IPS-20b (cell line): Measurements from ENCODE around the gene CDK4.

Experiments used
- H3K27ac ChIP-seq: one replicate; pipeline ENCODE4 v1.5.1; 2013; ENCODE audit warnings: low read length
- H3K27me3 ChIP-seq: 2 replicates; pipeline ENCODE4 v1.6.1; 2013; ENCODE audit warnings: mild to moderate bottlenecking, low read length, inconsistent platforms; ENCODE audit not compliant: insufficient read depth
- H3K36me3 ChIP-seq: 2 replicates; pipeline ENCODE4 v1.6.1; 2013; ENCODE audit warnings: low read depth, mild to moderate bottlenecking, inconsistent platforms, low read length, moderate library complexity; ENCODE audit not compliant: insufficient read depth
- H3K4me1 ChIP-seq: 2 replicates; pipeline ENCODE4 v1.6.1; 2013; ENCODE audit warnings: mild to moderate bottlenecking, control low read depth, inconsistent platforms, low read length, moderate library complexity; ENCODE audit not compliant: insufficient read depth
- H3K4me3 ChIP-seq: 2 replicates; pipeline ENCODE4 v1.5.1; 2013; ENCODE audit warnings: mild to moderate bottlenecking, low read length, inconsistent platforms
- H3K9ac ChIP-seq: 2 replicates; pipeline ENCODE4 v1.6.1; 2013; ENCODE audit warnings: low read depth, mild to moderate bottlenecking, inconsistent platforms, low read length, moderate library complexity
- H3K9me3 ChIP-seq: 2 replicates; pipeline ENCODE4 v1.6.1; 2013; ENCODE audit warnings: mild to moderate bottlenecking, low read depth, low read length, inconsistent platforms; ENCODE audit not compliant: insufficient read depth

Gene CDK4

GRCh38 chr12:57762463-57762862 is 10.4 kb upstream of the CDK4 start:
- Histone ChIP-seq H3K9ac (no peak overlapping the region), H3K36me3 (no peaks in the 10 kb centered on the region), H3K4me1 (peaks cover 9% of the 10 kb centered on the region; the same call in 1 of the 2 replicates), H3K27me3 (peaks cover 72% of the 10 kb centered on the region), H3K9me3 (no peaks in the 10 kb centered on the region), H3K27ac (no peak overlapping the region), H3K4me3 (no peak overlapping the region)

- H3K36me3 ChIP-seq: no peaks in the 10 kb centered on the region
- H3K4me1 ChIP-seq: peaks cover 6% of the 10 kb centered on the region; the same call in 1 of the 2 replicates
- H3K9ac ChIP-seq: no peak overlapping the region
- no peaks in the 10 kb centered on the region for H3K9me3 ChIP-seq
- H3K27me3 ChIP-seq: peaks cover 72% of the 10 kb centered on the region
- no peak overlapping the region for H3K27ac ChIP-seq
- H3K4me3 ChIP-seq: no peak overlapping the region
Observed at GRCh38 chr12:57761391-57761998, 9.4 kb upstream of the CDK4 start.

GRCh38 chr12:57760347-57760982 is 8.4 kb upstream of the CDK4 start:
- no peak overlapping the region for H3K9ac ChIP-seq
- no peak overlapping the region for H3K4me3 ChIP-seq
- no peaks in the 10 kb centered on the region for H3K36me3 ChIP-seq
- no peak overlapping the region for H3K27ac ChIP-seq
- H3K27me3 ChIP-seq: peaks cover 72% of the 10 kb centered on the region
- peaks cover 7% of the 10 kb centered on the region; the same call in 1 of the 2 replicates for H3K4me1 ChIP-seq
- no peaks in the 10 kb centered on the region for H3K9me3 ChIP-seq

GRCh38 chr12:57759360-57759980 is 7.4 kb upstream of the CDK4 start:
- no peak overlapping the region for H3K9ac ChIP-seq
- H3K27me3 ChIP-seq: peaks cover 67% of the 10 kb centered on the region
- peaks cover 7% of the 10 kb centered on the region; the same call in 1 of the 2 replicates for H3K4me1 ChIP-seq
- no peak overlapping the region for H3K4me3 ChIP-seq
- H3K36me3 ChIP-seq: no peaks in the 10 kb centered on the region
- H3K27ac ChIP-seq: no peak overlapping the region
- H3K9me3 ChIP-seq: no peaks in the 10 kb centered on the region

GRCh38 chr12:57758552-57759359 is 6.6 kb upstream of the CDK4 start:
- no peaks in the 10 kb centered on the region for H3K36me3 ChIP-seq

GRCh38 chr12:57757771-57758170 is 5.7 kb upstream of the CDK4 start:
- Histone ChIP-seq H3K9me3 (no peaks in the 10 kb centered on the region), H3K4me3 (no peak overlapping the region), H3K4me1 (peaks cover 17% of the 10 kb centered on the region), H3K9ac (no peak overlapping the region), H3K27me3 (peaks cover 66% of the 10 kb centered on the region), H3K27ac (no peak overlapping the region), H3K36me3 (no peaks in the 10 kb centered on the region)

More at GRCh38 chr12:57758552-57759359, 6.6 kb upstream of the CDK4 start:
- H3K4me1 ChIP-seq: peaks cover 12% of the 10 kb centered on the region; the same call in 1 of the 2 replicates
- H3K27ac ChIP-seq: no peak overlapping the region
- H3K9ac ChIP-seq: no peak overlapping the region
- no peaks in the 10 kb centered on the region for H3K9me3 ChIP-seq
- no peak overlapping the region for H3K4me3 ChIP-seq
- H3K27me3 ChIP-seq: peaks cover 67% of the 10 kb centered on the region

- Histone ChIP-seq H3K9ac (no peak overlapping the region), H3K4me3 (peak overlapping the region; percentile 57), H3K4me1 (peaks cover 20% of the 10 kb centered on the region), H3K9me3 (no peaks in the 10 kb centered on the region), H3K27ac (no peak overlapping the region), H3K27me3 (peaks cover 61% of the 10 kb centered on the region), H3K36me3 (no peaks in the 10 kb centered on the region)
Observed at GRCh38 chr12:57756406-57757341, 4.6 kb upstream of the CDK4 start.

GRCh38 chr12:57755454-57756372 is 3.6 kb upstream of the CDK4 start:
- Histone ChIP-seq H3K4me1 (peaks cover 24% of the 10 kb centered on the region), H3K4me3 (peak overlapping the region; percentile 57), H3K9ac (no peak overlapping the region), H3K9me3 (no peaks in the 10 kb centered on the region), H3K27me3 (peaks cover 51% of the 10 kb centered on the region), H3K27ac (no peak overlapping the region), H3K36me3 (peaks cover 3% of the 10 kb centered on the region)

- H3K27me3 ChIP-seq: peaks cover 50% of the 10 kb centered on the region
- H3K27ac ChIP-seq: no peak overlapping the region
- H3K9me3 ChIP-seq: no peaks in the 10 kb centered on the region
- peaks cover 9% of the 10 kb centered on the region for H3K36me3 ChIP-seq
- H3K9ac ChIP-seq: no peak overlapping the region
- H3K4me3 ChIP-seq: no peak overlapping the region
- peaks cover 24% of the 10 kb centered on the region for H3K4me1 ChIP-seq
Observed at GRCh38 chr12:57755194-57755453, 3.0 kb upstream of the CDK4 start.

GRCh38 chr12:57754411-57755193 is 2.5 kb upstream of the CDK4 start, which contains the start of gene MARCHF9:
MARCHF9 (plus strand) TSS chr12:57755103; CDS start chr12:57755529, 426 bp downstream.
- Histone ChIP-seq H3K9ac (peak within 1 kb of the TSS; percentile 17; the same call in 1 of the 2 replicates), H3K36me3 (peaks cover 13% of the 10 kb centered on the region), H3K4me3 (peak within 1 kb of the TSS; percentile 81), H3K27me3 (peaks cover 50% of the 10 kb centered on the region), H3K9me3 (no peaks in the 10 kb centered on the region), H3K4me1 (peaks cover 24% of the 10 kb centered on the region), H3K27ac (no peak within 1 kb of the TSS)
